CD14-positive monocyte (primary cell): ENCODE results near the gene MND1. TPM values are rescaled to one million over a fixed set of nuclear protein-coding genes. Genes with fewer than 3 reads are reported as not detected.

Experiments used
- DNase-seq, 3 donors: peaks; one replicate each; pipeline ENCODE4 v3.0.0-alpha.2; 2011 to 2022
- H2AFZ ChIP-seq: 2 replicates; pipeline ENCODE4 v1.6.0; 2012; ENCODE audit warnings: mild to moderate bottlenecking, low read depth, low read length, inconsistent platforms; ENCODE audit not compliant: insufficient read depth, poor library complexity, severe bottlenecking
- H3K27ac ChIP-seq, 2 donors: 1 replicate in 1 of 2; 2 replicates in 1 of 2; pipeline ENCODE4 v1.5.1; 2012 to 2013; ENCODE audit warnings: low read length in 2 of 2, control low read depth in 1 of 2, inconsistent platforms in 1 of 2, low read depth in 1 of 2, mild to moderate bottlenecking in 1 of 2
- H3K27me3 ChIP-seq, 2 donors: one replicate each; pipeline versions ENCODE4 v1.6.0 to v1.6.1; 2011 to 2013; ENCODE audit warnings: low read length in 2 of 2; ENCODE audit not compliant: control insufficient read depth in 2 of 2, insufficient read depth in 2 of 2
- H3K36me3 ChIP-seq, 2 donors: replicated peaks in 1 of 2; 1 replicate in 1 of 2; 2 replicates in 1 of 2; pipeline versions ENCODE4 v1.5.1 to v1.6.1; 2012 to 2013; ENCODE audit warnings: low read length in 2 of 2, control low read depth in 1 of 2, inconsistent platforms in 1 of 2, mild to moderate bottlenecking in 1 of 2; ENCODE audit not compliant: insufficient read depth in 2 of 2, control insufficient read depth in 1 of 2
- H3K4me1 ChIP-seq, 2 donors: 1 replicate in 1 of 2; 2 replicates in 1 of 2; pipeline versions ENCODE4 v1.5.1 to v1.6.1; 2012 to 2013; ENCODE audit warnings: low read length in 2 of 2, control low read depth in 1 of 2, inconsistent platforms in 1 of 2, mild to moderate bottlenecking in 1 of 2, moderate library complexity in 1 of 2; ENCODE audit not compliant: insufficient read depth in 2 of 2, control insufficient read depth in 1 of 2
- H3K4me2 ChIP-seq: replicated peaks from 2 replicates; pipeline ENCODE3; 2012; ENCODE audit warnings: low read length, moderate library complexity, mild to moderate bottlenecking; ENCODE audit not compliant: poor library complexity, severe bottlenecking; ENCODE audit errors: extremely low read depth
- H3K4me3 ChIP-seq, 3 experiments: fragments of 200-600 bp in 1 of 3; sonication (generic) in 1 of 3; replicated peaks in 1 of 3; 1 replicate in 2 of 3; 2 replicates in 1 of 3; pipeline ENCODE4 v1.5.1; 2011 to 2013; ENCODE audit warnings: low read length in 3 of 3, mild to moderate bottlenecking in 3 of 3, control low read depth in 2 of 3, low read depth in 2 of 3, inconsistent platforms in 1 of 3, moderate library complexity in 1 of 3
- H3K79me2 ChIP-seq: 2 replicates; pipeline ENCODE4 v1.6.0; 2012; ENCODE audit warnings: mild to moderate bottlenecking, control low read depth, inconsistent platforms, low read length, moderate library complexity; ENCODE audit not compliant: insufficient read depth
- H3K9ac ChIP-seq: 2 replicates; pipeline ENCODE4 v1.6.0; 2017; ENCODE audit warnings: low read length, mild to moderate bottlenecking; ENCODE audit not compliant: insufficient read depth, poor library complexity, severe bottlenecking
- H3K9me3 ChIP-seq, 2 donors: replicated peaks in 1 of 2; 1 replicate in 1 of 2; 2 replicates in 1 of 2; pipeline versions ENCODE4 v1.5.1 to v1.6.1; 2012 to 2013; ENCODE audit warnings: low read length in 2 of 2, control low read depth in 1 of 2; ENCODE audit not compliant: control insufficient read depth in 1 of 2, insufficient read depth in 1 of 2
- H4K20me1 ChIP-seq: 2 replicates; pipeline ENCODE4 v1.6.0; 2012; ENCODE audit warnings: mild to moderate bottlenecking, low read length, control low read depth, moderate library complexity; ENCODE audit not compliant: insufficient read depth
- H3K27ac Mint-ChIP-seq, 7 donors: one replicate each; pipeline ENCODE4 v1.8.0; 2020; ENCODE audit warnings: mild to moderate bottlenecking in 7 of 7, mixed read lengths in 7 of 7, moderate library complexity in 6 of 7, inconsistent platforms in 2 of 7
- H3K27me3 Mint-ChIP-seq, 3 donors: one replicate each; pipeline ENCODE4 v1.8.0; 2021 to 2022; ENCODE audit warnings: low read depth in 3 of 3, mild to moderate bottlenecking in 3 of 3, mixed read lengths in 3 of 3, moderate library complexity in 3 of 3, inconsistent platforms in 1 of 3
- H3K36me3 Mint-ChIP-seq, 2 donors: one replicate each; pipeline ENCODE4 v1.8.0; 2020; ENCODE audit warnings: mixed read lengths in 2 of 2, inconsistent platforms in 1 of 2, mild to moderate bottlenecking in 1 of 2
- H3K4me1 Mint-ChIP-seq: one replicate; pipeline ENCODE4 v1.8.0; 2020; ENCODE audit warnings: mild to moderate bottlenecking, mixed read lengths
- H3K4me3 Mint-ChIP-seq, 2 donors: one replicate each; pipeline ENCODE4 v1.8.0; 2020; ENCODE audit warnings: mild to moderate bottlenecking in 2 of 2, mixed read lengths in 2 of 2, moderate library complexity in 1 of 2
- H3K9me3 Mint-ChIP-seq, 7 donors: one replicate each; pipeline ENCODE4 v1.8.0; 2020 to 2022; ENCODE audit warnings: mixed read lengths in 7 of 7, mild to moderate bottlenecking in 6 of 7, moderate library complexity in 6 of 7, inconsistent platforms in 2 of 7
- WGBS: methylation state at CpG from one replicate; pipeline ENCODE4 v1.1.5; 2013; ENCODE audit warnings: missing lambda C conversion rate; ENCODE audit not compliant: insufficient coverage; 5-methylcytosine and 5-hydroxymethylcytosine counted together
- intact Hi-C, 2 donors: fragments of 100-400 bp; cut with micrococcal nuclease; formaldehyde crosslinking; loops; one replicate each; pipeline versions ENCODE4 v1.15.0 to v1.15.1; 2023
- polyA plus RNA-seq, 3 donors: library from polyadenylated mRNA; depleted of rRNA in 1 of 3; unstranded in 2 of 3; stranded (reverse) in 1 of 3; fragments of 300-500 nt in 2 of 3; fragments of >200 nt in 1 of 3; fragmentation: Illumina TruSeq in 2 of 3; gene quantifications; 1 replicate in 2 of 3; 2 replicates in 1 of 3; pipeline ENCODE4 v1.2.3, GENCODE V29; 2012 to 2021
- TF ChIP-seq, protein P1 (sequence below): fragments of 200-600 bp; IDR thresholded peaks from one replicate; pipeline ENCODE4 v1.8.0; 2022; ENCODE audit warnings: antibody characterized with exemption, mild to moderate bottlenecking

The MND1 gene
- polyA plus RNA-seq, 3 donors = not detected

DNA sequence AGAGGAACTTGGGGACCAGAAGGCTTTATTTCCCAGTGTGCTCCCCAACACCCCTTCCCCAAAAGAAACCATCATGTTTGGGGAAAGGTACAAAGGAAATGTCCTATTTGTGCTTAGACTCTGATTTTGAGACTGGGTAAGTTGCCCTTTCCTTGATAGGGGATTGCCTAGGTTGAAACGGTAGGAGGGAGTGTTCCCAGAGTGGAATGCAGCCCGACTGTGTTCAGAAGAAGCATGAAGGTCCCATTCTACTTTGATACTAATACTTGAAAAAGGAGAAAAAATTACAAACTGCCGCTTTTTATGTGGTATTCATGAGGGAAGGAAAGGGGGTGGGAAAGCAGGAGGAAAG lies 89.2 kb downstream of the MND1 start:
- peak overlapping the region; percentile 91 to 100 (median 97) for H3K27ac Mint-ChIP-seq
- Histone ChIP-seq H3K27me3 (no peaks in the 10 kb centered on the region), H3K36me3 (no peaks in the 10 kb centered on the region), H3K9me3 (no peaks in the 10 kb centered on the region), H3K4me1 (peaks cover 18 to 29% of the 10 kb centered on the region in 2 donors), H3K4me3 (peak overlapping the region; percentile 54 to 96 (median 82)), H4K20me1 (no peaks in the 10 kb centered on the region), H3K9ac (peak overlapping the region; percentile 51), H2AFZ (peak overlapping the region; percentile 48), H3K27ac (peak overlapping the region; percentile 80 to 85), H3K4me2 (peak overlapping the region; percentile 80), H3K79me2 (no peaks in the 10 kb centered on the region)
- WGBS = no CpG with 5 or more reads among the region's 3 CpGs
- no peaks in the 10 kb centered on the region for H3K36me3 Mint-ChIP-seq
- DNase-seq = no peak
- TF ChIP-seq, protein P1, sequence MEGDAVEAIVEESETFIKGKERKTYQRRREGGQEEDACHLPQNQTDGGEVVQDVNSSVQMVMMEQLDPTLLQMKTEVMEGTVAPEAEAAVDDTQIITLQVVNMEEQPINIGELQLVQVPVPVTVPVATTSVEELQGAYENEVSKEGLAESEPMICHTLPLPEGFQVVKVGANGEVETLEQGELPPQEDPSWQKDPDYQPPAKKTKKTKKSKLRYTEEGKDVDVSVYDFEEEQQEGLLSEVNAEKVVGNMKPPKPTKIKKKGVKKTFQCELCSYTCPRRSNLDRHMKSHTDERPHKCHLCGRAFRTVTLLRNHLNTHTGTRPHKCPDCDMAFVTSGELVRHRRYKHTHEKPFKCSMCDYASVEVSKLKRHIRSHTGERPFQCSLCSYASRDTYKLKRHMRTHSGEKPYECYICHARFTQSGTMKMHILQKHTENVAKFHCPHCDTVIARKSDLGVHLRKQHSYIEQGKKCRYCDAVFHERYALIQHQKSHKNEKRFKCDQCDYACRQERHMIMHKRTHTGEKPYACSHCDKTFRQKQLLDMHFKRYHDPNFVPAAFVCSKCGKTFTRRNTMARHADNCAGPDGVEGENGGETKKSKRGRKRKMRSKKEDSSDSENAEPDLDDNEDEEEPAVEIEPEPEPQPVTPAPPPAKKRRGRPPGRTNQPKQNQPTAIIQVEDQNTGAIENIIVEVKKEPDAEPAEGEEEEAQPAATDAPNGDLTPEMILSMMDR = no peak
- H3K27me3 Mint-ChIP-seq = peaks cover 0 to 5% (median 2%) of the 10 kb centered on the region in 3 donors
- intact Hi-C loops = loop anchor here (5.0 to 10.0 kb wide), 4 partner anchors 34 to 144 kb away; partner anchors contain the start of gene TMEM131L (in 1 of the 2)
- H3K4me3 Mint-ChIP-seq = peak overlapping the region; percentile 90 to 95
- H3K9me3 Mint-ChIP-seq = no peaks in the 10 kb centered on the region
- H3K4me1 Mint-ChIP-seq = peaks cover 23% of the 10 kb centered on the region

DNA sequence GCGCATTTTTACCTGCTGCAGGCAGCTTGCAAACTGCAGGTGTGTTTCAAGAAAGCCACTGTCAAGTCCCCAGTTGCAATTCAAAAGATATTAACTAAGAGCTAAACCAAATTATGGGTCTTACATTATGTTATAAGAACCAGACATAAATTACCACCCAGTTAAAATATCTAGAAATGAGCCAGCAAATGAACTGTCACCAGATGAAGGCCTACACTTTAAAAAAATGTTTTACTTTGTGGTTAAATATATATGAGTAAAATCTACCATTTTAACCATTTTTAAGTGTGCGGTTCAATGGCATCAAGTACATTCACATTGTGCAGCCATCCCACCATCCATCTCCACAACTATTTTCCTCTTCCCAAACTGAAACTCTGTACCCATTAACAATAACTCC lies 89.7 kb downstream of the MND1 start:
- Histone ChIP-seq H3K79me2 (no peaks in the 10 kb centered on the region), H3K27me3 (no peaks in the 10 kb centered on the region), H2AFZ (peak overlapping the region; percentile 48), H4K20me1 (no peaks in the 10 kb centered on the region), H3K9ac (no peak overlapping the region), H3K4me3 (peak overlapping the region in 1 of 3 experiments; percentile 82), H3K4me2 (peak overlapping the region; percentile 80), H3K27ac (peak overlapping the region in 1 of 2 donors; percentile 85), H3K36me3 (no peaks in the 10 kb centered on the region), H3K4me1 (peaks cover 23 to 34% of the 10 kb centered on the region in 2 donors), H3K9me3 (no peaks in the 10 kb centered on the region)
- H3K27me3 Mint-ChIP-seq = peaks cover 0 to 5% (median 2%) of the 10 kb centered on the region in 3 donors
- intact Hi-C loops = loop anchor here (5.0 to 10.0 kb wide), 4 partner anchors 33 to 143 kb away; partner anchors contain the start of gene TMEM131L (in 1 of the 2)
- H3K36me3 Mint-ChIP-seq = no peaks in the 10 kb centered on the region
- DNase-seq = no peak
- peak overlapping the region in 1 of 2 donors; percentile 95 for H3K4me3 Mint-ChIP-seq
- no peaks in the 10 kb centered on the region for H3K9me3 Mint-ChIP-seq
- TF ChIP-seq, protein P1 = no peak
- 60% methylated on average over 1 of the region's 2 CpGs for WGBS
- peak overlapping the region in 4 of 7 donors; percentile 91 to 100 (median 98) for H3K27ac Mint-ChIP-seq
- peaks cover 27% of the 10 kb centered on the region for H3K4me1 Mint-ChIP-seq
